Coronary artery (tissue), 2 donors: ENCODE data around the gene PRPF40B.

Experiments used
- DNase-seq: peaks from one replicate; pipeline ENCODE4 v3.0.0-alpha.2; 2017; ENCODE audit warnings: low spot score
- H3K27ac ChIP-seq, 2 donors: fragments of 200-600 bp; sonication (generic); one replicate each; pipeline ENCODE4 v1.5.1; 2016 to 2019
- H3K4me3 ChIP-seq: fragments of 200-600 bp; sonication (generic); 2 replicates; pipeline ENCODE4 v1.5.1; 2016; ENCODE audit warnings: mild to moderate bottlenecking, moderate library complexity
- TF ChIP-seq, protein P1 (sequence below): fragments of 200-600 bp; sonication (generic); IDR thresholded peaks from one replicate; pipeline ENCODE4 v1.5.1; 2019; ENCODE audit warnings: antibody characterized with exemption

The PRPF40B gene

GRCh38 chr12:49622501-49623141, 740 bp upstream of the PRPF40B start:
- TF ChIP-seq, protein P1, sequence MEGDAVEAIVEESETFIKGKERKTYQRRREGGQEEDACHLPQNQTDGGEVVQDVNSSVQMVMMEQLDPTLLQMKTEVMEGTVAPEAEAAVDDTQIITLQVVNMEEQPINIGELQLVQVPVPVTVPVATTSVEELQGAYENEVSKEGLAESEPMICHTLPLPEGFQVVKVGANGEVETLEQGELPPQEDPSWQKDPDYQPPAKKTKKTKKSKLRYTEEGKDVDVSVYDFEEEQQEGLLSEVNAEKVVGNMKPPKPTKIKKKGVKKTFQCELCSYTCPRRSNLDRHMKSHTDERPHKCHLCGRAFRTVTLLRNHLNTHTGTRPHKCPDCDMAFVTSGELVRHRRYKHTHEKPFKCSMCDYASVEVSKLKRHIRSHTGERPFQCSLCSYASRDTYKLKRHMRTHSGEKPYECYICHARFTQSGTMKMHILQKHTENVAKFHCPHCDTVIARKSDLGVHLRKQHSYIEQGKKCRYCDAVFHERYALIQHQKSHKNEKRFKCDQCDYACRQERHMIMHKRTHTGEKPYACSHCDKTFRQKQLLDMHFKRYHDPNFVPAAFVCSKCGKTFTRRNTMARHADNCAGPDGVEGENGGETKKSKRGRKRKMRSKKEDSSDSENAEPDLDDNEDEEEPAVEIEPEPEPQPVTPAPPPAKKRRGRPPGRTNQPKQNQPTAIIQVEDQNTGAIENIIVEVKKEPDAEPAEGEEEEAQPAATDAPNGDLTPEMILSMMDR, result no peak

DNA sequence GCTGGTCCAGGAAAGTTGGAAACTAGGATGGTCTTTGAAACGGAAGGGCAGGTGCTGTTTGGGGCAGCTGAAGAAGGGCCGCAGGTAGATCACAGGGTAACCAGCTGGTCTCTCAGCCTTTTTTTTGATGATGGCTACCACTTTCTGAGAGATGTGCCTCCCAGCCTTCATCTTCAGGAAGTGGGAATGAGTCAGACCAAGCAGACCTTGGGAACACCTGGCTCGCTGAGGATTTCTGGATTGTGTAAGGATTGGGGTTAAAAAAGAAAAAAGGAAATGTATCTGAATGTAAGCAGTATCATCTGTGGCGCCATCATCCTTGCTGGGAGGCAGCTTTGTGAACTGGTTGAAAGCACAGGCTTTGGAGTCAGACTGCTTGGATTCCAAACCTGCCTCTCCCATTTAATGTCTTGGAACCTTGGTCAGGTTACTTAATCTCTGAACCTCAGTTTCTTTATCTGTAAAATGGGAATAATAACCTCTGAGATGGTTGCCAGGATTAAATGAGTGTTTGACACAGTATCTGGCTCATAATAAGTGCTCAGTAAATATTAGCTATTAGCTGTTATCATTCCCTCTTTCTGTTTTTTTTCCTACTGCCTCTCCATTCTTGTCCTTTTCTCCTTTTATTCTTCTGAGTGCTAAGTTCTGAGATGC, 1.7 kb downstream of the PRPF40B start:
- TF ChIP-seq, protein P1, result no peak
- H3K27ac ChIP-seq, result no peak overlapping the region
- no peak for DNase-seq

More at GRCh38 chr12:49622501-49623141, 740 bp upstream of the PRPF40B start:
- DNase-seq, result peak; percentile 73
- Histone ChIP-seq H3K4me3 (peak overlapping the region; percentile 75), H3K27ac (peak overlapping the region; percentile 88 to 93)

GRCh38 chr12:49626169-49626835, 2.9 kb downstream of the PRPF40B start:
- no peak overlapping the region for H3K4me3 ChIP-seq
- no peak overlapping the region for H3K27ac ChIP-seq
- TF ChIP-seq, protein P1, result no peak
- no peak for DNase-seq

More for the DNA sequence above, 1.7 kb downstream of the PRPF40B start:
- no peak overlapping the region for H3K4me3 ChIP-seq

GRCh38 chr12:49626836-49627235, 3.5 kb downstream of the PRPF40B start:
- no peak for DNase-seq
- no peak overlapping the region for H3K4me3 ChIP-seq
- TF ChIP-seq, protein P1, result no peak
- no peak overlapping the region for H3K27ac ChIP-seq

- Histone ChIP-seq H3K27ac (no peak overlapping the region), H3K4me3 (no peak overlapping the region)
- DNase-seq, result no peak
- TF ChIP-seq, protein P1, result no peak
Observed at GRCh38 chr12:49627752-49628360, 4.5 kb downstream of the PRPF40B start.

- DNase-seq, result no peak
- H3K4me3 ChIP-seq, result no peak overlapping the region
- no peak overlapping the region for H3K27ac ChIP-seq
- TF ChIP-seq, protein P1, result no peak
Observed at GRCh38 chr12:49631336-49631907, 8.1 kb downstream of the PRPF40B start.
